IMR-90 (cell line): Measurements from ENCODE around the gene PCYT1B. TPM values are rescaled to one million over a fixed set of nuclear protein-coding genes. Genes with fewer than 3 reads are reported as not detected.

Experiments used
- ATAC-seq: fragments of 200-7000 bp; cut with Tn5 transposase; 2 replicates; pipeline ENCODE4 v1.9.1; 2020; ENCODE audit warnings: low read depth, mild to moderate bottlenecking, moderate library complexity
- BruUV-seq: library from RNA; stranded (reverse); fragments of 400-500 nt; replicated peaks from 2 replicates; lab custom pipeline; 2021; lab: Mats Ljungman, UMichigan
- CTCF ChIA-PET: fragments of 300-600 bp; formaldehyde crosslinking; extraction: SDS; loops from one replicate; lab custom pipeline; 2021; ENCODE audit warnings: antibody characterized with exemption; lab: Yijun Ruan, JAX
- POLR2A ChIA-PET: fragments of 300-600 bp; sonication (Branson Sonifier 250); formaldehyde crosslinking; loops from one replicate; lab custom pipeline; 2022; ENCODE audit warnings: antibody characterized with exemption; ENCODE audit not compliant: unreplicated experiment; lab: Charles Lee
- DNase-seq: peaks from one replicate; pipeline ENCODE4 v3.0.0; 2013
- H2AFZ ChIP-seq: replicated peaks from 2 replicates; pipeline ENCODE3; 2013; ENCODE audit warnings: low read length, mild to moderate bottlenecking; ENCODE audit not compliant: poor library complexity
- H2AK5ac ChIP-seq: 2 replicates; pipeline ENCODE4 v1.6.1; 2013; ENCODE audit warnings: low read depth, low read length, inconsistent platforms
- H2AK9ac ChIP-seq: replicated peaks from 2 replicates; pipeline ENCODE3; 2013; ENCODE audit warnings: mild to moderate bottlenecking, low read depth, low read length, moderate library complexity; ENCODE audit not compliant: poor library complexity
- H2BK120ac ChIP-seq: 2 replicates; pipeline ENCODE4 v1.6.1; 2013; ENCODE audit warnings: low read depth, low read length, inconsistent platforms
- H2BK15ac ChIP-seq: 3 replicates; pipeline ENCODE4 v1.6.1; 2013; ENCODE audit warnings: low read depth, low read length, inconsistent platforms
- H2BK20ac ChIP-seq: 2 replicates; pipeline ENCODE4 v1.6.1; 2013; ENCODE audit warnings: low read depth, mild to moderate bottlenecking, inconsistent platforms, low read length, moderate library complexity
- H2BK5ac ChIP-seq: 2 replicates; pipeline ENCODE4 v1.6.1; 2013; ENCODE audit warnings: mild to moderate bottlenecking, low read depth, low read length, inconsistent platforms; ENCODE audit not compliant: poor library complexity, severe bottlenecking
- H3K14ac ChIP-seq: replicated peaks from 2 replicates; pipeline ENCODE4 v1.6.1; 2013; ENCODE audit warnings: low read depth, low read length, inconsistent platforms
- H3K18ac ChIP-seq: 2 replicates; pipeline ENCODE4 v1.6.1; 2013; ENCODE audit warnings: low read depth, low read length, control low read depth
- H3K23ac ChIP-seq: 2 replicates; pipeline ENCODE4 v1.6.1; 2013; ENCODE audit warnings: low read depth, low read length, inconsistent platforms
- H3K27ac ChIP-seq: 2 replicates; pipeline ENCODE4 v1.5.1; 2013; ENCODE audit warnings: mild to moderate bottlenecking, control low read depth, low read length; ENCODE audit not compliant: insufficient read depth
- H3K27me3 ChIP-seq: 2 replicates; pipeline ENCODE4 v1.6.1; 2013; ENCODE audit warnings: low read length; ENCODE audit not compliant: control insufficient read depth, insufficient read depth
- H3K36me3 ChIP-seq: 2 replicates; pipeline ENCODE4 v1.6.1; 2013; ENCODE audit warnings: low read length, mixed read lengths; ENCODE audit not compliant: control insufficient read depth, insufficient read depth
- H3K4ac ChIP-seq: 2 replicates; pipeline ENCODE4 v1.6.1; 2013; ENCODE audit warnings: low read depth, low read length, inconsistent platforms
- H3K4me1 ChIP-seq: 2 replicates; pipeline ENCODE4 v1.6.1; 2013; ENCODE audit warnings: low read length, mixed read lengths; ENCODE audit not compliant: control insufficient read depth, insufficient read depth
- H3K4me2 ChIP-seq: 2 replicates; pipeline ENCODE4 v1.6.1; 2013; ENCODE audit warnings: low read depth, mild to moderate bottlenecking, control low read depth, low read length, moderate library complexity
- H3K4me3 ChIP-seq: 2 replicates; pipeline ENCODE4 v1.5.1; 2013; ENCODE audit warnings: low read depth, mild to moderate bottlenecking, control low read depth, low read length, moderate library complexity; ENCODE audit not compliant: insufficient read depth
- H3K56ac ChIP-seq: 2 replicates; pipeline ENCODE4 v1.6.1; 2013; ENCODE audit warnings: low read length, inconsistent platforms; ENCODE audit not compliant: insufficient read depth; ENCODE audit errors: extremely low read depth
- H3K79me1 ChIP-seq, 2 experiments: 2 replicates each; pipeline ENCODE4 v1.6.1; 2013; ENCODE audit warnings: low read length in 2 of 2, inconsistent platforms in 1 of 2, low read depth in 1 of 2
- H3K9ac ChIP-seq: 2 replicates; pipeline ENCODE4 v1.6.1; 2013; ENCODE audit warnings: low read depth, low read length, control low read depth
- H3K9me1 ChIP-seq: 2 replicates; pipeline ENCODE4 v1.6.1; 2013; ENCODE audit warnings: low read length, inconsistent platforms; ENCODE audit not compliant: insufficient read depth
- H3K9me3 ChIP-seq: 2 replicates; pipeline ENCODE4 v1.6.1; 2013; ENCODE audit warnings: low read length; ENCODE audit not compliant: control insufficient read depth, insufficient read depth
- H4K20me1 ChIP-seq: 2 replicates; pipeline ENCODE4 v1.6.1; 2013; ENCODE audit warnings: low read length, inconsistent platforms; ENCODE audit not compliant: insufficient read depth
- H4K5ac ChIP-seq: 2 replicates; pipeline ENCODE4 v1.6.1; 2013; ENCODE audit warnings: mild to moderate bottlenecking, low read depth, low read length, control low read depth
- H4K8ac ChIP-seq, 2 experiments: 2 replicates each; pipeline ENCODE4 v1.6.1; 2013; ENCODE audit warnings: low read depth in 2 of 2, low read length in 2 of 2, control low read depth in 1 of 2, inconsistent platforms in 1 of 2
- H4K91ac ChIP-seq: 2 replicates; pipeline ENCODE4 v1.6.1; 2013; ENCODE audit warnings: low read depth, low read length, inconsistent platforms; ENCODE audit not compliant: insufficient read depth
- BHLHE40 ChIP-seq: fragments of 150-350 bp; IDR thresholded peaks from 2 replicates; pipeline ENCODE4 v1.6.1; 2016; ENCODE audit warnings: mild to moderate bottlenecking, low read depth, low read length
- CEBPB ChIP-seq: IDR thresholded peaks from 2 replicates; pipeline ENCODE4 v1.6.1; 2012; ENCODE audit warnings: low read depth, low read length, improper control_type of control experiment
- CHD1 ChIP-seq: IDR thresholded peaks from 2 replicates; pipeline ENCODE4 v1.6.1; 2012; ENCODE audit warnings: low read depth, low read length, improper control_type of control experiment
- CTCF ChIP-seq: conservative IDR thresholded peaks from 2 replicates; pipeline ENCODE4 v1.5.1; 2012; ENCODE audit warnings: mild to moderate bottlenecking, low read depth, low read length, improper control_type of control experiment
- FOS ChIP-seq: fragments of 150-350 bp; IDR thresholded peaks from 2 replicates; pipeline ENCODE4 v1.6.1; 2016; ENCODE audit warnings: low read depth, low read length
- MAFK ChIP-seq: IDR thresholded peaks from 2 replicates; pipeline ENCODE4 v1.6.1; 2012; ENCODE audit warnings: low read depth, low read length, improper control_type of control experiment
- MAZ ChIP-seq: IDR thresholded peaks from 2 replicates; pipeline ENCODE4 v1.6.1; 2012; ENCODE audit warnings: low read depth, mild to moderate bottlenecking, low read length, improper control_type of control experiment, moderate library complexity, borderline replicate concordance
- MXI1 ChIP-seq: IDR thresholded peaks from 2 replicates; pipeline ENCODE4 v1.6.1; 2012; ENCODE audit warnings: low read depth, mild to moderate bottlenecking, low read length, moderate library complexity, borderline replicate concordance
- NFE2L2 ChIP-seq: fragments of 150-350 bp; IDR thresholded peaks from 2 replicates; pipeline ENCODE4 v1.6.1; 2016; ENCODE audit warnings: low read depth, mild to moderate bottlenecking, low read length
- POLR2A ChIP-seq: IDR thresholded peaks from 2 replicates; pipeline ENCODE4 v1.6.1; 2012; ENCODE audit warnings: mild to moderate bottlenecking, low read depth, low read length
- RAD21 ChIP-seq: IDR thresholded peaks from 2 replicates; pipeline ENCODE4 v1.6.1; 2012; ENCODE audit warnings: low read length, improper control_type of control experiment
- RCOR1 ChIP-seq: IDR thresholded peaks from 2 replicates; pipeline ENCODE4 v1.6.1; 2012; ENCODE audit warnings: mild to moderate bottlenecking, low read length, improper control_type of control experiment; ENCODE audit not compliant: insufficient replicate concordance
- RFX5 ChIP-seq: IDR thresholded peaks from 2 replicates; pipeline ENCODE4 v1.8.0; 2012; ENCODE audit warnings: low read depth, mild to moderate bottlenecking, low read length, moderate library complexity
- SMC3 ChIP-seq: fragments of 150-350 bp; IDR thresholded peaks from 2 replicates; pipeline ENCODE4 v1.6.1; 2016; ENCODE audit warnings: low read depth, mild to moderate bottlenecking, antibody characterized with exemption, low read length, moderate library complexity
- WGBS, 2 experiments: methylation state at CpG; one replicate each; pipeline versions ENCODE4 v1.1.5 to v1.1.7; 2013; ENCODE audit warnings: missing lambda C conversion rate in 2 of 2; ENCODE audit not compliant: insufficient read length in 1 of 2; ENCODE audit errors: extremely low coverage in 2 of 2; 5-methylcytosine and 5-hydroxymethylcytosine counted together
- dilution Hi-C: fragments of 300-500 bp; cut with HindIII; formaldehyde crosslinking; loops from one replicate; pipeline ENCODE4 v1.14.3; 2018; ENCODE audit warnings: low sequenced_read_pairs; ENCODE audit not compliant: unreplicated experiment
- in situ Hi-C: fragments of 300-500 bp; cut with MboI; formaldehyde crosslinking; loops from 3 replicates; pipeline ENCODE4 v1.14.3; 2019; ENCODE audit warnings: low sequenced_read_pairs, inconsistent platforms, mixed read lengths
- intact Hi-C: fragments of 100-400 bp; cut with micrococcal nuclease; formaldehyde crosslinking; loops from 2 replicates; pipeline ENCODE4 v1.10.0; 2022
- polyA plus RNA-seq, 3 experiments: library from polyadenylated mRNA; depleted of rRNA; stranded (reverse); fragments of >200 nt; gene quantifications; 2 replicates each; pipeline ENCODE4 v1.2.3, GENCODE V29; 2012; ENCODE audit warnings: low replicate concordance in 1 of 3
- total RNA-seq: library from RNA; depleted of rRNA; stranded (reverse); fragments of >200 nt; gene quantifications from 2 replicates; pipeline ENCODE4 v1.2.3, GENCODE V29; 2012
- TF ChIP-seq, protein P1 (sequence below): fragments of 150-350 bp; IDR thresholded peaks from 2 replicates; pipeline ENCODE4 v1.6.1; 2017; ENCODE audit warnings: mild to moderate bottlenecking, antibody characterized with exemption, low read length, low read depth
- TF ChIP-seq, protein P2 (sequence below): fragments of 150-350 bp; IDR thresholded peaks from 2 replicates; pipeline ENCODE4 v1.6.1; 2016; ENCODE audit warnings: low read depth, mild to moderate bottlenecking, low read length, moderate library complexity, borderline replicate concordance

The PCYT1B gene
- total and polyA plus RNA-seq, 2 of the 4 experiments (the other 2 are of a cell fraction) = under 0.01 to 0.09 TPM

GRCh38 chrX:24659106-24659505, 12.0 kb upstream of the PCYT1B start:
- dilution Hi-C loops (no loop called here), intact Hi-C loops (no loop called here), in situ Hi-C loops (no loop called here)
- Histone ChIP-seq H2AK9ac (no peak overlapping the region), H2AK5ac (no peak overlapping the region), H4K91ac (no peak overlapping the region), H3K56ac (no peak overlapping the region), H4K8ac (no peak overlapping the region), H3K14ac (no peak overlapping the region), H3K4ac (no peak overlapping the region), H3K4me1 (no peaks in the 10 kb centered on the region), H3K27me3 (peaks cover 1% of the 10 kb centered on the region), H2BK20ac (no peak overlapping the region), H2BK5ac (no peak overlapping the region), H3K9me1 (no peaks in the 10 kb centered on the region), H3K79me1 (no peaks in the 10 kb centered on the region), H3K4me2 (no peak overlapping the region), H3K9ac (no peak overlapping the region), H3K36me3 (no peaks in the 10 kb centered on the region), H3K18ac (no peak overlapping the region), H4K20me1 (no peaks in the 10 kb centered on the region), H3K23ac (no peak overlapping the region), H3K27ac (no peak overlapping the region), H2AFZ (no peak overlapping the region), H2BK15ac (no peak overlapping the region), H4K5ac (no peak overlapping the region), H3K4me3 (no peak overlapping the region), H3K9me3 (no peaks in the 10 kb centered on the region), H2BK120ac (no peak overlapping the region)
- WGBS, 2 experiments = no CpG with 5 or more reads among the region's 1 CpG
- TF ChIP-seq CTCF (no peak), RFX5 (no peak), MXI1 (no peak), RCOR1 (no peak), CHD1 (no peak), FOS (no peak), RAD21 (no peak), NFE2L2 (no peak), CEBPB (no peak), MAFK (no peak), SMC3 (no peak), MAZ (no peak), BHLHE40 (no peak), POLR2A (no peak)
- TF ChIP-seq, protein P1, sequence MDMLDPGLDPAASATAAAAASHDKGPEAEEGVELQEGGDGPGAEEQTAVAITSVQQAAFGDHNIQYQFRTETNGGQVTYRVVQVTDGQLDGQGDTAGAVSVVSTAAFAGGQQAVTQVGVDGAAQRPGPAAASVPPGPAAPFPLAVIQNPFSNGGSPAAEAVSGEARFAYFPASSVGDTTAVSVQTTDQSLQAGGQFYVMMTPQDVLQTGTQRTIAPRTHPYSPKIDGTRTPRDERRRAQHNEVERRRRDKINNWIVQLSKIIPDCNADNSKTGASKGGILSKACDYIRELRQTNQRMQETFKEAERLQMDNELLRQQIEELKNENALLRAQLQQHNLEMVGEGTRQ = no peak
- TF ChIP-seq, protein P2, sequence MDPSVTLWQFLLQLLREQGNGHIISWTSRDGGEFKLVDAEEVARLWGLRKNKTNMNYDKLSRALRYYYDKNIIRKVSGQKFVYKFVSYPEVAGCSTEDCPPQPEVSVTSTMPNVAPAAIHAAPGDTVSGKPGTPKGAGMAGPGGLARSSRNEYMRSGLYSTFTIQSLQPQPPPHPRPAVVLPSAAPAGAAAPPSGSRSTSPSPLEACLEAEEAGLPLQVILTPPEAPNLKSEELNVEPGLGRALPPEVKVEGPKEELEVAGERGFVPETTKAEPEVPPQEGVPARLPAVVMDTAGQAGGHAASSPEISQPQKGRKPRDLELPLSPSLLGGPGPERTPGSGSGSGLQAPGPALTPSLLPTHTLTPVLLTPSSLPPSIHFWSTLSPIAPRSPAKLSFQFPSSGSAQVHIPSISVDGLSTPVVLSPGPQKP = no peak
- ChIA-PET POLR2A (no interaction called here), CTCF (no interaction called here)
- ATAC-seq (no peak), DNase-seq (no peak)
- BruUV-seq = no TSS peak
